Astrocyte (in vitro differentiated cells and primary cell): ENCODE measurements around the gene NAAA.

ENCODE experiments used
- CTCF ChIP-seq: IDR thresholded peaks from 2 replicates; pipeline ENCODE4 v1.5.1; 2011; ENCODE audit warnings: low read depth, mild to moderate bottlenecking, inconsistent platforms, low read length, moderate library complexity; ENCODE audit not compliant: insufficient read depth
- EZH2 ChIP-seq: IDR thresholded peaks from 2 replicates; pipeline ENCODE4 v1.6.1; 2012; ENCODE audit warnings: mild to moderate bottlenecking, low read length, inconsistent platforms; ENCODE audit not compliant: insufficient read depth

- no peak for TF ChIP-seq CTCF
- no peak for TF ChIP-seq EZH2
These were observed 51.1 kb downstream of the NAAA start for GRCh38 chr4:75889537-75890199.
